ENCODE measurements around the gene GFY. TPM values are rescaled to one million over a fixed set of nuclear protein-coding genes. Genes with fewer than 3 reads are reported as not detected.

The GFY gene
- total and polyA plus RNA-seq, 2 donors (not counting 1 experiment from before 2014, with no cell fraction given): not detected

DNA sequence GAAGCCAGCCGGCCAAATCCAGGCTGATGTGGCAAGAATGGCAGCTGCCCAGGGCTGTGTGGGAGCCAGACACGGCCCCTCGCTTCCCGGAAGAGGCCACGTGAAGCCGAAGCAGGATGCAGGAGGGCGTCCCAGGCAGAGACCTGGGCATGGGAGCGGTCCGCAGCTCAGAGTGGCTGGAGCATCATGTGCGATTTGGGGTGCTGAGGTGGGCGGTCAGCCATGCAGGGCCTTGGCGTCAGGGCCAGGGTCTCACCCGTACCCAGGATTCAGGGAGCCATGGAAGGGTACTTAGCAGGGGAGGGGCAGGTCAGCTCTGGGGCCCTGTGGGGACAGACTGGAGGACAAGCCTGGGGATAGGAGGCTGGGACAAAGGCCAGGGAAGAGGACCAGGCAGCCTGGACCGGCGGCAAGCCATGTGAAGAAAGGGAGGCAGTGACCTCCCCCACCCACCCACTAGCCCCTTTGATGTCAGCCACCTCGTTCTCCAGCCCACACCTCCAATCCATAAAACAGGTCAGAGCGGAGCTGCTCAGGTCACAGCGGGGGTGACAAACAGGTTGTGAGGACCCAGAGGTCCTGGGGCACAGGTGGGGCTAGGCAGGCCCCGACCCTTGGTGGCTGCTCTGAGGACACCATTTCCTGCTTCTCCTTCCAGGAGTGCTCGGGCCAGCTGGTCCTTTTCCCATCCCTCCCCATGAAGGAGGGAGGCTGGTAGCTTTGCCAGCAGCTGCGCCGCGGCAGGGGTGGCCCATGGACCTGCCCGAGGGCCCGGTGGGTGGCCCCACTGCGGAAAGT, 34.9 kb upstream of the GFY start:
- Histone ChIP-seq H3K36me3 (replicated peaks in 1 of 2; ENCODE audit: control extremely low read depth in 1 of 2, control insufficient read depth in 1 of 2, extremely low read depth in 1 of 2, insufficient read depth in 2 of 2, low read length in 1 of 2) (no peaks in the 10 kb centered on the region), H3K9ac (ENCODE audit: low read length) (peak overlapping the region; percentile 48), H3K9me3 (ENCODE audit: control extremely low read depth in 1 of 3, control insufficient read depth in 2 of 3, insufficient read depth in 1 of 3, low read length in 2 of 3) (peaks cover 0 to 6% (median 0%) of the 10 kb centered on the region in 3 donors), H3K79me2 (ENCODE audit: control insufficient read depth, insufficient read depth, low read length) (no peaks in the 10 kb centered on the region), H3K4me2 (replicated peaks; ENCODE audit: low read depth, low read length, poor library complexity, severe bottlenecking) (peak overlapping the region; percentile 62), H3K4me1 (ENCODE audit: control insufficient read depth in 2 of 2, insufficient read depth in 2 of 2, low read length in 2 of 2) (peaks cover 21 to 46% of the 10 kb centered on the region in 2 donors), H3K27ac (ENCODE audit: low read length in 2 of 2) (peak overlapping the region; percentile 51 to 65), H2AFZ (ENCODE audit: insufficient read depth, low read depth, low read length, poor library complexity, severe bottlenecking) (peak overlapping the region; percentile 65), H4K20me1 (ENCODE audit: control insufficient read depth, insufficient read depth, low read length, poor library complexity, severe bottlenecking) (no peaks in the 10 kb centered on the region), H3K4me3 (ENCODE audit: control extremely low read depth in 1 of 5, extremely low read depth in 1 of 5, insufficient read depth in 1 of 5, low read depth in 2 of 5, low read length in 4 of 5) (peak overlapping the region in 2 of 5 experiments; percentile 1 to 32), H3K27me3 (replicated peaks in 1 of 4; ENCODE audit: control extremely low read depth in 1 of 4, control insufficient read depth in 3 of 4, insufficient read depth in 4 of 4, low read length in 3 of 4) (no peaks in the 10 kb centered on the region)
- 90% methylated on average over 24 of the region's 26 CpGs for WGBS (ENCODE audit: insufficient coverage)
- DNase-seq: peak; percentile 35
- ATAC-seq (ENCODE audit: low read depth): no peak
- ChIA-PET CTCF (interaction anchor here (0.9 to 5.9 kb wide), 41 partner anchors 9 to 290 kb away, joined by 3 to 54 read pairs (median 7); partner anchors contain the start of genes ALDH16A1, CD37, FLT3LG and GFY), POLR2A (interaction anchor here (0.5 to 2.9 kb wide), 12 partner anchors 28 to 1117 kb away, joined by 3 to 18 read pairs (median 4); partner anchors contain the start of genes CD37, FLT3LG and TEAD2)
- Mint-ChIP-seq H3K4me1 (peaks cover 43% of the 10 kb centered on the region), H3K4me3 (peak overlapping the region; percentile 61), H3K9me3 (ENCODE audit: insufficient read depth) (no peaks in the 10 kb centered on the region), H3K27me3 (no peaks in the 10 kb centered on the region), H3K27ac (peak overlapping the region; percentile 92)
- intact Hi-C loops (cut with micrococcal nuclease): loop anchor here (2.0 to 5.0 kb wide), 3 partner anchors 37 to 163 kb away; partner anchors contain the start of genes CD37 and GFY
- TF ChIP-seq EZH2 (IDR thresholded peaks at IDR 0.05; ENCODE audit: borderline replicate concordance, insufficient read depth, low read depth, low read length, poor library complexity, severe bottlenecking): no peak
- TF ChIP-seq, protein P1, sequence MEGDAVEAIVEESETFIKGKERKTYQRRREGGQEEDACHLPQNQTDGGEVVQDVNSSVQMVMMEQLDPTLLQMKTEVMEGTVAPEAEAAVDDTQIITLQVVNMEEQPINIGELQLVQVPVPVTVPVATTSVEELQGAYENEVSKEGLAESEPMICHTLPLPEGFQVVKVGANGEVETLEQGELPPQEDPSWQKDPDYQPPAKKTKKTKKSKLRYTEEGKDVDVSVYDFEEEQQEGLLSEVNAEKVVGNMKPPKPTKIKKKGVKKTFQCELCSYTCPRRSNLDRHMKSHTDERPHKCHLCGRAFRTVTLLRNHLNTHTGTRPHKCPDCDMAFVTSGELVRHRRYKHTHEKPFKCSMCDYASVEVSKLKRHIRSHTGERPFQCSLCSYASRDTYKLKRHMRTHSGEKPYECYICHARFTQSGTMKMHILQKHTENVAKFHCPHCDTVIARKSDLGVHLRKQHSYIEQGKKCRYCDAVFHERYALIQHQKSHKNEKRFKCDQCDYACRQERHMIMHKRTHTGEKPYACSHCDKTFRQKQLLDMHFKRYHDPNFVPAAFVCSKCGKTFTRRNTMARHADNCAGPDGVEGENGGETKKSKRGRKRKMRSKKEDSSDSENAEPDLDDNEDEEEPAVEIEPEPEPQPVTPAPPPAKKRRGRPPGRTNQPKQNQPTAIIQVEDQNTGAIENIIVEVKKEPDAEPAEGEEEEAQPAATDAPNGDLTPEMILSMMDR (IDR thresholded peaks at IDR 0.05): no peak

Data from B cell (primary cell).